SK-N-SH (cell line): ENCODE data around the gene PDE2A. TPM values are rescaled to one million over a fixed set of nuclear protein-coding genes. Genes with fewer than 3 reads are reported as not detected.

Experiments
- CTCF ChIA-PET: fragments of 300-600, 350-600 bp; formaldehyde crosslinking; extraction: SDS; loops from one replicate; lab custom pipeline; 2021; lab: Yijun Ruan, JAX
- POLR2A ChIA-PET: fragments of 350-600 bp; sonication (Branson Sonifier 250); formaldehyde crosslinking; extraction: SDS; loops from one replicate; lab custom pipeline; 2020; ENCODE audit warnings: antibody characterized with exemption, inconsistent platforms; lab: Yijun Ruan, JAX
- DNase-seq: peaks from one replicate; pipeline ENCODE4 v3.0.0; 2012
- H2AFZ ChIP-seq: fragments of 200-600 bp; sonication (generic); 2 replicates; pipeline ENCODE4 v1.8.1; 2016; ENCODE audit warnings: antibody characterized with exemption, mild to moderate bottlenecking, low read depth
- H3F3A ChIP-seq: fragments of 200-600 bp; sonication (generic); replicated peaks from 2 replicates; pipeline ENCODE3; 2016; ENCODE audit warnings: antibody characterized with exemption, mild to moderate bottlenecking; ENCODE audit not compliant: insufficient read depth
- H3K27ac ChIP-seq, 2 experiments: fragments of 200-500 bp in 1 of 2; fragments of 200-600 bp in 1 of 2; sonication (Bioruptor generic) in 1 of 2; sonication (generic), shearing (Covaris generic) in 1 of 2; 2 replicates each; pipeline versions ENCODE4 v1.5.1 to v1.6.1; 2014 to 2016; ENCODE audit warnings: low read depth in 2 of 2, inconsistent platforms in 1 of 2, low read length in 1 of 2, mild to moderate bottlenecking in 1 of 2, mixed read lengths in 1 of 2
- H3K27me3 ChIP-seq: fragments of 200-600 bp; sonication (generic), shearing (Covaris generic); 2 replicates; pipeline ENCODE4 v1.6.1; 2016; ENCODE audit warnings: mixed run types; ENCODE audit not compliant: insufficient read depth
- H3K36me3 ChIP-seq, 2 experiments: fragments of 200-500 bp in 1 of 2; fragments of 200-600 bp in 1 of 2; sonication (Bioruptor generic) in 1 of 2; sonication (generic) in 1 of 2; replicated peaks in 1 of 2; 2 replicates each; pipeline versions ENCODE3 to v1.5.1; 2014 to 2016; ENCODE audit warnings: low read length in 1 of 2, mild to moderate bottlenecking in 1 of 2; ENCODE audit not compliant: insufficient read depth in 2 of 2, control insufficient read depth in 1 of 2
- H3K4me1 ChIP-seq, 2 experiments: fragments of 200-500 bp in 1 of 2; fragments of 200-600 bp in 1 of 2; sonication (Bioruptor generic) in 1 of 2; sonication (generic), shearing (Covaris generic) in 1 of 2; 2 replicates each; pipeline versions ENCODE4 v1.5.1 to v1.6.1; 2014 to 2016; ENCODE audit warnings: low read depth in 1 of 2, low read length in 1 of 2, mixed run types in 1 of 2; ENCODE audit not compliant: insufficient read depth in 2 of 2, control insufficient read depth in 1 of 2
- H3K4me2 ChIP-seq: fragments of 200-600 bp; sonication (generic), shearing (Covaris generic); 2 replicates; pipeline ENCODE4 v1.6.1; 2017; ENCODE audit warnings: mixed run types
- H3K4me3 ChIP-seq, 2 experiments: fragments of 200-500 bp in 1 of 2; fragments of 200-600 bp in 1 of 2; sonication (Bioruptor generic) in 1 of 2; sonication (generic), shearing (Covaris generic) in 1 of 2; 2 replicates each; pipeline versions ENCODE4 v1.5.1 to v1.8.1; 2014 to 2016; ENCODE audit warnings: low read depth in 2 of 2, inconsistent platforms in 1 of 2, low read length in 1 of 2, mild to moderate bottlenecking in 1 of 2, mixed read lengths in 1 of 2, moderate library complexity in 1 of 2
- H3K79me2 ChIP-seq: fragments of 200-600 bp; sonication (generic); 2 replicates; pipeline ENCODE4 v1.8.1; 2017; ENCODE audit warnings: mild to moderate bottlenecking; ENCODE audit not compliant: insufficient read depth
- H3K9ac ChIP-seq: fragments of 200-600 bp; sonication (generic); 2 replicates; pipeline ENCODE4 v1.6.1; 2017; ENCODE audit warnings: mixed run types
- H3K9me2 ChIP-seq: fragments of 200-600 bp; sonication (generic); 2 replicates; pipeline ENCODE4 v1.6.1; 2017; ENCODE audit warnings: mixed run types
- H3K9me3 ChIP-seq: fragments of 200-600 bp; sonication (generic); 2 replicates; pipeline ENCODE4 v1.6.1; 2017; ENCODE audit warnings: mixed run types, mild to moderate bottlenecking, moderate library complexity
- H4K20me1 ChIP-seq: fragments of 200-600 bp; sonication (generic); 2 replicates; pipeline ENCODE4 v1.6.1; 2017; ENCODE audit warnings: mild to moderate bottlenecking, mixed run types; ENCODE audit not compliant: insufficient read depth
- CTCF ChIP-seq: fragments of 200-600 bp; sonication (generic); IDR thresholded peaks from 2 replicates; pipeline ENCODE4 v1.6.1; 2017; ENCODE audit warnings: antibody characterized with exemption, mild to moderate bottlenecking, moderate library complexity
- GATA2 ChIP-seq: sonication (generic); formaldehyde crosslinking; IDR thresholded peaks from 2 replicates; pipeline ENCODE4 v1.5.0; 2020; ENCODE audit warnings: mild to moderate bottlenecking, missing genetic modification reagents
- NFIC ChIP-seq: IDR thresholded peaks from 2 replicates; pipeline ENCODE4 v1.4.0; 2012; ENCODE audit warnings: borderline replicate concordance
- RAD21 ChIP-seq: IDR thresholded peaks from 2 replicates; pipeline ENCODE4 v1.6.1; 2012; ENCODE audit warnings: mild to moderate bottlenecking, low read length
- SMC3 ChIP-seq: IDR thresholded peaks from 2 replicates; pipeline ENCODE4 v1.6.1; 2012; ENCODE audit warnings: low read depth, low read length, improper control_type of control experiment
- ZBTB33 ChIP-seq: IDR thresholded peaks from 2 replicates; pipeline ENCODE4 v1.4.0; 2012; ENCODE audit warnings: low read depth, borderline replicate concordance
- WGBS: methylation state at CpG from one replicate; pipeline ENCODE4 v1.1.6; 2017; ENCODE audit warnings: low lambda C conversion rate; 5-methylcytosine and 5-hydroxymethylcytosine counted together
- polyA plus RNA-seq, 3 experiments: library from polyadenylated mRNA; depleted of rRNA; stranded (reverse); fragments of >200 nt; gene quantifications; 2 replicates each; pipeline ENCODE4 v1.2.3, GENCODE V29; 2012

The PDE2A gene
- polyA plus RNA-seq, 1 of the 3 experiments (the other 2 are of a cell fraction) = 0.43 TPM

- DNase-seq = peak; percentile 66
- H2AFZ ChIP-seq = no peak overlapping the region
- H3K4me1 ChIP-seq = peaks cover 0 to 20% of the 10 kb centered on the region in 2 experiments; a peak in 1 of 4 replicates
- CTCF ChIA-PET = interaction anchor here (1.0 to 12.2 kb wide), 20 partner anchors 7 to 212 kb away, joined by 3 to 207 read pairs (median 10); partner anchors contain the start of gene PDE2A
- peaks cover 0 to 36% of the 10 kb centered on the region in 2 experiments for H3K36me3 ChIP-seq
- H3K9ac ChIP-seq = no peak overlapping the region
- H3K4me3 ChIP-seq = no peak overlapping the region
- POLR2A ChIA-PET = interaction anchor here (0.6 kb wide), 1 partner anchor 12 kb away, joined by 3 read pairs; the partner anchor contains the start of gene PDE2A
- no peaks in the 10 kb centered on the region for H3K9me2 ChIP-seq
- no peaks in the 10 kb centered on the region for H3K27me3 ChIP-seq
- WGBS = 87% methylated on average over 6 of the region's 24 CpGs
- TF ChIP-seq GATA2 = 0 out of 2 replicates have a peak, but pooled peaks have one; percentile 15
- no peak for TF ChIP-seq RAD21
- TF ChIP-seq, all 33 proteins: peak for 1
- H3K79me2 ChIP-seq = no peaks in the 10 kb centered on the region
- H4K20me1 ChIP-seq = peaks cover 16% of the 10 kb centered on the region
- H3F3A ChIP-seq = no peaks in the 10 kb centered on the region
- H3K9me3 ChIP-seq = no peaks in the 10 kb centered on the region
- peak overlapping the region in 1 of 2 experiments; percentile 51; a peak in 2 of 4 replicates for H3K27ac ChIP-seq
- H3K4me2 ChIP-seq = no peak overlapping the region
Measured at GRCh38 chr11:72685560-72686480, 11.6 kb upstream of the PDE2A start.

- TF ChIP-seq CTCF (peak; percentile 67), NFIC (no peak), SMC3 (peak; percentile 43; the same call in 1 of the 2 replicates), ZBTB33 (no peak), RAD21 (peak; percentile 25; the same call in 1 of the 2 replicates)
- H3K9me2 ChIP-seq = no peaks in the 10 kb centered on the region
- no peak overlapping the region for H3K9ac ChIP-seq
- H4K20me1 ChIP-seq = peaks cover 16% of the 10 kb centered on the region
- DNase-seq = peak; percentile 76
- peaks cover 0 to 20% of the 10 kb centered on the region in 2 experiments; a peak in 1 of 4 replicates for H3K4me1 ChIP-seq
- H3K4me3 ChIP-seq = no peak overlapping the region
- H3F3A ChIP-seq = no peaks in the 10 kb centered on the region
- H3K27ac ChIP-seq = no peak overlapping the region
- H3K9me3 ChIP-seq = no peaks in the 10 kb centered on the region
- peaks cover 0 to 29% of the 10 kb centered on the region in 2 experiments for H3K36me3 ChIP-seq
- no peak overlapping the region for H2AFZ ChIP-seq
- H3K27me3 ChIP-seq = no peaks in the 10 kb centered on the region
- H3K4me2 ChIP-seq = no peak overlapping the region
- CTCF ChIA-PET = interaction anchor here (0.5 to 12.2 kb wide), 65 partner anchors 8 to 1712 kb away, joined by 3 to 207 read pairs (median 6); partner anchors contain the start of gene PDE2A
- H3K79me2 ChIP-seq = no peaks in the 10 kb centered on the region
- 40% methylated on average over 3 of the region's 9 CpGs for WGBS
- POLR2A ChIA-PET = interaction anchor here (0.7 to 1.9 kb wide), 5 partner anchors 27 to 293 kb away, joined by 3 to 4 read pairs (median 3); no protein-coding TSS in a partner anchor
Measured at GRCh38 chr11:72684236-72684912, 10.2 kb upstream of the PDE2A start.
